GM12878 (cell line): Measurements from ENCODE around the gene KLK12. TPM values are rescaled to one million over a fixed set of nuclear protein-coding genes. Genes with fewer than 3 reads are reported as not detected.

ENCODE experiments used
- ATAC-seq: fragments of 200-7000 bp; cut with Tn5 transposase; 3 replicates; pipeline ENCODE4 v1.9.1; 2020; ENCODE audit warnings: mild to moderate bottlenecking, moderate library complexity
- BruUV-seq: library from RNA; stranded (reverse); fragments of 400-500 nt; replicated peaks from 2 replicates; lab custom pipeline; 2021; lab: Mats Ljungman, UMichigan
- CTCF ChIA-PET: fragments of 300-600 bp; sonication (Branson Sonifier 250); formaldehyde crosslinking; extraction: SDS; loops from one replicate; lab custom pipeline; 2021; ENCODE audit warnings: inconsistent platforms; lab: Yijun Ruan, JAX
- POLR2A ChIA-PET: fragments of 350-600 bp; formaldehyde crosslinking; extraction: SDS; loops from one replicate; lab custom pipeline; 2021; ENCODE audit warnings: inconsistent platforms; lab: Charles Lee
- RAD21 ChIA-PET: fragments of 300-600 bp; sonication (Branson Sonifier 250); formaldehyde crosslinking; loops from one replicate; lab custom pipeline; 2023; ENCODE audit warnings: antibody characterized with exemption; ENCODE audit not compliant: unreplicated experiment; lab: Charles Lee
- SMC1A ChIA-PET: fragments of 300-600 bp; sonication (Branson Sonifier 250); formaldehyde crosslinking; loops from one replicate; lab custom pipeline; 2023; ENCODE audit not compliant: unreplicated experiment, uncharacterized antibody; lab: Charles Lee
- DNase-seq: peaks from one replicate; pipeline ENCODE4 v3.0.0-alpha.2; 2011; ENCODE audit warnings: low read depth, low spot score
- FAIRE-seq: peaks from 3 replicates; lab custom pipeline; 2011; peaks lifted over from hg19 to GRCh38; lab: Jason Lieb, UNC
- H2AFZ ChIP-seq: 2 replicates; pipeline ENCODE4 v1.6.0; 2011; ENCODE audit warnings: low read depth, low read length, control low read depth; ENCODE audit not compliant: control insufficient read depth
- H3K27ac ChIP-seq: 2 replicates; pipeline ENCODE4 v1.5.1; 2011; ENCODE audit warnings: control low read depth; ENCODE audit not compliant: control insufficient read depth, insufficient read depth
- H3K27me3 ChIP-seq, 2 experiments: replicated peaks in 1 of 2; 2 replicates each; pipeline versions ENCODE4 v1.6.0 to v1.6.1; 2011; ENCODE audit warnings: low read length in 1 of 2; ENCODE audit not compliant: control insufficient read depth in 2 of 2, insufficient read depth in 2 of 2
- H3K36me3 ChIP-seq, 2 experiments: 2 replicates each; pipeline ENCODE4 v1.5.1; 2011; ENCODE audit warnings: low read length in 1 of 2; ENCODE audit not compliant: control insufficient read depth in 2 of 2, insufficient read depth in 2 of 2
- H3K4me1 ChIP-seq: 2 replicates; pipeline ENCODE4 v1.6.1; 2011; ENCODE audit warnings: mild to moderate bottlenecking, low read length, moderate library complexity, mixed read lengths; ENCODE audit not compliant: control insufficient read depth, insufficient read depth
- H3K4me2 ChIP-seq: 2 replicates; pipeline ENCODE4 v1.6.0; 2011; ENCODE audit warnings: control low read depth; ENCODE audit not compliant: control insufficient read depth, insufficient read depth
- H3K4me3 ChIP-seq: fragments of 200-600 bp; sonication (generic); 2 replicates; pipeline ENCODE4 v1.5.1; 2016
- H3K79me2 ChIP-seq: 2 replicates; pipeline ENCODE4 v1.6.0; 2011; ENCODE audit warnings: low read length; ENCODE audit not compliant: control insufficient read depth, insufficient read depth
- H3K9ac ChIP-seq: 2 replicates; pipeline ENCODE4 v1.8.0; 2011; ENCODE audit warnings: low read length, control low read depth, mixed read lengths; ENCODE audit not compliant: control insufficient read depth, insufficient read depth
- H3K9me3 ChIP-seq: replicated peaks from 3 replicates; pipeline ENCODE4 v1.5.1; 2011; ENCODE audit warnings: mild to moderate bottlenecking, low read length; ENCODE audit not compliant: control insufficient read depth, insufficient read depth
- H4K20me1 ChIP-seq: 2 replicates; pipeline ENCODE4 v1.6.0; 2011; ENCODE audit not compliant: control insufficient read depth, insufficient read depth
- ATF2 ChIP-seq: IDR thresholded peaks from 2 replicates; pipeline ENCODE4 v1.6.1; 2012; ENCODE audit warnings: low read length, inconsistent platforms
- EP300 ChIP-seq, 2 experiments: fragments of 150-350 bp in 1 of 2; IDR thresholded peaks; 2 replicates each; pipeline ENCODE4 v1.6.1; 2011 to 2012; ENCODE audit warnings: low read depth in 2 of 2, low read length in 2 of 2, borderline replicate concordance in 1 of 2, improper control_type of control experiment in 1 of 2, inconsistent platforms in 1 of 2; ENCODE audit not compliant: control insufficient read depth in 1 of 2
- ESRRA ChIP-seq: IDR thresholded peaks from 2 replicates; pipeline ENCODE4 v1.6.1; 2012; ENCODE audit warnings: mild to moderate bottlenecking, low read length, improper control_type of control experiment
- HDAC6 ChIP-seq: fragments of 200-600 bp; sonication (generic); IDR thresholded peaks from one replicate; pipeline ENCODE4 v1.8.0; 2017; ENCODE audit warnings: antibody characterized with exemption; ENCODE audit not compliant: unreplicated experiment
- HDGF ChIP-seq: fragments of 450-650 bp; IDR thresholded peaks from 2 replicates; pipeline ENCODE4 v1.6.1; 2016; ENCODE audit warnings: antibody characterized with exemption
- MEF2B ChIP-seq: fragments of 450-650 bp; IDR thresholded peaks from 2 replicates; pipeline ENCODE4 v1.6.1; 2018; ENCODE audit warnings: mild to moderate bottlenecking, moderate library complexity; ENCODE audit not compliant: partially characterized antibody, poor library complexity, severe bottlenecking
- MTA3 ChIP-seq: IDR thresholded peaks from 2 replicates; pipeline ENCODE4 v1.6.1; 2012; ENCODE audit warnings: low read length, inconsistent platforms, borderline replicate concordance
- POLR2A ChIP-seq: IDR thresholded peaks from 2 replicates; pipeline ENCODE4 v1.6.1; 2011; ENCODE audit warnings: low read depth, mild to moderate bottlenecking, low read length
- PRDM15 ChIP-seq: fragments of 450-650 bp; formaldehyde crosslinking; IDR thresholded peaks from 2 replicates; pipeline ENCODE4 v1.4.0; 2020; ENCODE audit warnings: mild to moderate bottlenecking, moderate library complexity
- RAD21 ChIP-seq: IDR thresholded peaks from 2 replicates; pipeline ENCODE4 v1.6.1; 2011; ENCODE audit warnings: mild to moderate bottlenecking, low read depth, low read length, moderate library complexity; ENCODE audit not compliant: insufficient read depth
- SIX5 ChIP-seq: IDR thresholded peaks from 2 replicates; pipeline ENCODE4 v1.6.1; 2011; ENCODE audit warnings: mild to moderate bottlenecking, low read depth, low read length, moderate library complexity; ENCODE audit not compliant: severe bottlenecking
- SMC3 ChIP-seq: IDR thresholded peaks from 2 replicates; pipeline ENCODE4 v1.6.1; 2011; ENCODE audit warnings: low read length, improper control_type of control experiment, borderline replicate concordance
- STAT3 ChIP-seq: IDR thresholded peaks from 2 replicates; pipeline ENCODE4 v1.6.1; 2011; ENCODE audit warnings: low read depth, low read length, improper control_type of control experiment
- SUPT20H ChIP-seq: IDR thresholded peaks from 2 replicates; pipeline ENCODE4 v1.6.1; 2011; ENCODE audit warnings: low read depth, mild to moderate bottlenecking, low read length, moderate library complexity, borderline replicate concordance; ENCODE audit not compliant: control insufficient read depth
- TCF12 ChIP-seq: IDR thresholded peaks from 2 replicates; pipeline ENCODE4 v1.6.1; 2011; ENCODE audit warnings: low read depth, mild to moderate bottlenecking, low read length
- ZNF207 ChIP-seq: fragments of 450-650 bp; IDR thresholded peaks from 2 replicates; pipeline ENCODE4 v1.6.1; 2014; ENCODE audit warnings: antibody characterized with exemption, mild to moderate bottlenecking, borderline replicate concordance
- ZSCAN29 ChIP-seq: fragments of 450-650 bp; IDR thresholded peaks from 2 replicates; pipeline ENCODE4 v1.6.1; 2017; ENCODE audit warnings: mild to moderate bottlenecking, moderate library complexity
- ZZZ3 ChIP-seq: IDR thresholded peaks from 2 replicates; pipeline ENCODE4 v1.6.1; 2011; ENCODE audit warnings: low read depth; ENCODE audit not compliant: control insufficient read depth, insufficient read length
- WGBS: methylation state at CpG from one replicate; pipeline ENCODE4 v1.1.6; 2016; ENCODE audit warnings: low lambda C conversion rate; ENCODE audit not compliant: insufficient replicate concordance, insufficient coverage; ENCODE audit errors: missing lambda C conversion rate; 5-methylcytosine and 5-hydroxymethylcytosine counted together
- in situ Hi-C: fragments of 300-500 bp; cut with MboI; formaldehyde crosslinking; loops from 9 replicates; pipeline ENCODE4 v1.14.3; 2018; ENCODE audit warnings: mixed read lengths
- intact Hi-C: fragments of 100-400 bp; cut with micrococcal nuclease; formaldehyde crosslinking; loops from one replicate; pipeline ENCODE4 v1.14.2; 2022; ENCODE audit not compliant: unreplicated experiment
- polyA plus RNA-seq, 11 experiments: library from polyadenylated mRNA; depleted of rRNA in 4 of 11; unstranded in 6 of 11; stranded (reverse) in 5 of 11; fragments of >200 nt; fragmentation: Nextera tagmentation in 4 of 11; fragmentation: Illumina TruSeq in 1 of 11; extraction: Ambion mirVana in 4 of 11; extraction: Trizol in 1 of 11; gene quantifications; 1 replicate in 1 of 11; 2 replicates in 10 of 11; pipeline versions ENCODE4 v1.2.1 to v1.2.3, GENCODE V29; 2011 to 2016; ENCODE audit warnings: inconsistent platforms in 2 of 11, missing spikeins in 2 of 11, low read depth in 1 of 11
- total RNA-seq, 4 experiments: library from RNA; depleted of rRNA in 3 of 4; stranded (reverse); fragments of >200 nt in 3 of 4; fragmentation: Illumina TruSeq in 1 of 4; extraction: Trizol in 1 of 4; gene quantifications; 2 replicates each; pipeline versions ENCODE4 v1.2.1 to v1.2.3, GENCODE V29; 2013 to 2021

KLK12 gene
- total and polyA plus RNA-seq, 10 of the 15 experiments (the other 5 are each of a cell fraction or from before 2014, with no cell fraction given): not detected

- Histone ChIP-seq H3K27me3 (no peaks in the 10 kb centered on the region; a peak in 3 of 4 replicates), H3K9me3 (no peaks in the 10 kb centered on the region; the same call in 2 of the 3 replicates), H3K9ac (no peak overlapping the region), H3K4me2 (no peak overlapping the region), H3K27ac (no peak overlapping the region), H3K79me2 (no peaks in the 10 kb centered on the region), H2AFZ (no peak overlapping the region), H3K4me3 (no peak overlapping the region), H4K20me1 (no peaks in the 10 kb centered on the region), H3K36me3 (no peaks in the 10 kb centered on the region), H3K4me1 (no peaks in the 10 kb centered on the region)
- POLR2A ChIA-PET: no interaction called here
- 42% methylated on average over 18 of the region's 19 CpGs for WGBS
- DNase-seq (no peak), FAIRE-seq (no peak), ATAC-seq (no peak)
- TF ChIP-seq ZSCAN29 (no peak), POLR2A (no peak), ESRRA (no peak), ZNF207 (no peak), MEF2B (no peak), HDGF (no peak), RAD21 (no peak), MTA3 (no peak), STAT3 (no peak), SMC3 (no peak), ZZZ3 (no peak), PRDM15 (no peak), HDAC6 (no peak), SIX5 (no peak), TCF12 (no peak), SUPT20H (no peak), ATF2 (no peak), EP300 (IDR thresholded peaks at IDR 0.05; ENCODE audit: borderline replicate concordance in 1 of 2, control insufficient read depth in 1 of 2, low read depth in 2 of 2, low read length in 2 of 2) (no peak)
- RAD21 ChIA-PET: no interaction called here
- BruUV-seq: no TSS peak
- SMC1A ChIA-PET: no interaction called here
- CTCF ChIA-PET: no interaction called here
- in situ Hi-C loops: no loop called here
- intact Hi-C loops: no loop called here
These were observed 19.0 kb downstream of the KLK12 start for GRCh38 chr19:51015691-51016267.
